Uterus (tissue), 2 donors: ENCODE data around the gene NTPCR.

Experiments
- POLR2A ChIP-seq, 2 donors: fragments of 450-650 bp; IDR thresholded peaks; one replicate each; pipeline ENCODE4 v1.6.1; 2016; ENCODE audit warnings: antibody characterized with exemption in 2 of 2, mild to moderate bottlenecking in 1 of 2, moderate library complexity in 1 of 2
- TF ChIP-seq, protein P1 (sequence below), 4 experiments: fragments of 200-600 bp in 2 of 4; fragments of 450-650 bp in 2 of 4; sonication (generic) in 2 of 4; IDR thresholded peaks; one replicate each; pipeline ENCODE4 v1.5.1; 2016 to 2019; ENCODE audit warnings: antibody characterized with exemption in 4 of 4, mild to moderate bottlenecking in 2 of 4, moderate library complexity in 1 of 4

- TF ChIP-seq, protein P1, sequence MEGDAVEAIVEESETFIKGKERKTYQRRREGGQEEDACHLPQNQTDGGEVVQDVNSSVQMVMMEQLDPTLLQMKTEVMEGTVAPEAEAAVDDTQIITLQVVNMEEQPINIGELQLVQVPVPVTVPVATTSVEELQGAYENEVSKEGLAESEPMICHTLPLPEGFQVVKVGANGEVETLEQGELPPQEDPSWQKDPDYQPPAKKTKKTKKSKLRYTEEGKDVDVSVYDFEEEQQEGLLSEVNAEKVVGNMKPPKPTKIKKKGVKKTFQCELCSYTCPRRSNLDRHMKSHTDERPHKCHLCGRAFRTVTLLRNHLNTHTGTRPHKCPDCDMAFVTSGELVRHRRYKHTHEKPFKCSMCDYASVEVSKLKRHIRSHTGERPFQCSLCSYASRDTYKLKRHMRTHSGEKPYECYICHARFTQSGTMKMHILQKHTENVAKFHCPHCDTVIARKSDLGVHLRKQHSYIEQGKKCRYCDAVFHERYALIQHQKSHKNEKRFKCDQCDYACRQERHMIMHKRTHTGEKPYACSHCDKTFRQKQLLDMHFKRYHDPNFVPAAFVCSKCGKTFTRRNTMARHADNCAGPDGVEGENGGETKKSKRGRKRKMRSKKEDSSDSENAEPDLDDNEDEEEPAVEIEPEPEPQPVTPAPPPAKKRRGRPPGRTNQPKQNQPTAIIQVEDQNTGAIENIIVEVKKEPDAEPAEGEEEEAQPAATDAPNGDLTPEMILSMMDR (IDR thresholded peaks at IDR 0.05), result no peak
- TF ChIP-seq POLR2A (IDR thresholded peaks at IDR 0.05), result no peak
These were observed 16.3 kb downstream of the NTPCR start for GRCh38 chr1:232966663-232967062.
